GM12878 (cell line): Measurements from ENCODE around the gene GABBR1.

ENCODE experiments used
- ATF3 ChIP-seq: IDR thresholded peaks from 2 replicates; pipeline ENCODE4 v1.6.1; 2011; ENCODE audit warnings: low read depth, mild to moderate bottlenecking, low read length, moderate library complexity, borderline replicate concordance; ENCODE audit errors: extremely low read depth
- ATF7 ChIP-seq: fragments of 450-650 bp; IDR thresholded peaks from 2 replicates; pipeline ENCODE4 v1.6.1; 2016; ENCODE audit warnings: low read depth, mild to moderate bottlenecking
- CTCF ChIP-seq, 3 experiments: IDR thresholded peaks in 2 of 3; conservative IDR thresholded peaks in 1 of 3; 2 replicates each; pipeline ENCODE4 v1.5.1; 2011; ENCODE audit warnings: low read depth in 3 of 3, low read length in 3 of 3, mild to moderate bottlenecking in 3 of 3, control low read depth in 2 of 3, moderate library complexity in 2 of 3, inconsistent platforms in 1 of 3, mixed read lengths in 1 of 3; ENCODE audit not compliant: control insufficient read depth in 2 of 3, insufficient read depth in 1 of 3; ENCODE audit errors: extremely low read depth in 1 of 3
- EZH2 ChIP-seq: IDR thresholded peaks from 2 replicates; pipeline ENCODE4 v1.6.1; 2012; ENCODE audit warnings: low read depth, mild to moderate bottlenecking, control low read depth, inconsistent platforms, low read length, borderline replicate concordance; ENCODE audit not compliant: control insufficient read depth
- HCFC1 ChIP-seq: fragments of 150-350 bp; IDR thresholded peaks from 2 replicates; pipeline ENCODE4 v1.6.1; 2014; ENCODE audit warnings: low read length
- KAT2A ChIP-seq: conservative IDR thresholded peaks from 2 replicates; pipeline ENCODE4 v1.6.1; 2011; ENCODE audit warnings: low read depth, low read length; ENCODE audit not compliant: control insufficient read depth
- MXI1 ChIP-seq: fragments of 150-350 bp; IDR thresholded peaks from 2 replicates; pipeline ENCODE4 v1.6.1; 2011; ENCODE audit warnings: low read depth, mild to moderate bottlenecking, inconsistent platforms, low read length, improper control_type of control experiment
- POLR2AphosphoS5 ChIP-seq: IDR thresholded peaks from 2 replicates; pipeline ENCODE4 v1.6.1; 2011; ENCODE audit warnings: mild to moderate bottlenecking, low read length, inconsistent platforms
- RFX5 ChIP-seq: IDR thresholded peaks from 2 replicates; pipeline ENCODE4 v1.6.1; 2011; ENCODE audit warnings: low read depth, low read length, improper control_type of control experiment
- SUPT20H ChIP-seq: IDR thresholded peaks from 2 replicates; pipeline ENCODE4 v1.6.1; 2011; ENCODE audit warnings: low read depth, mild to moderate bottlenecking, low read length, moderate library complexity, borderline replicate concordance; ENCODE audit not compliant: control insufficient read depth
- ZBTB33 ChIP-seq: fragments of 450-650 bp; IDR thresholded peaks from 2 replicates; pipeline ENCODE4 v1.6.1; 2017; ENCODE audit warnings: mild to moderate bottlenecking
- TF ChIP-seq, protein P1 (sequence below): IDR thresholded peaks from 2 replicates; pipeline ENCODE4 v1.6.1; 2011; ENCODE audit warnings: low read depth, low read length, improper control_type of control experiment, borderline replicate concordance
- TF ChIP-seq, protein P2 (sequence below): IDR thresholded peaks from 2 replicates; pipeline ENCODE4 v1.6.1; 2012; ENCODE audit warnings: mild to moderate bottlenecking, low read depth, low read length
- TF ChIP-seq, protein P3 (sequence below): IDR thresholded peaks from 2 replicates; pipeline ENCODE4 v1.6.1; 2012; ENCODE audit warnings: low read length, inconsistent platforms

GRCh38 chr6:29561091-29561490, 71.9 kb downstream of the GABBR1 start:
- TF ChIP-seq HCFC1 (no peak), MXI1 (no peak), POLR2AphosphoS5 (no peak), SUPT20H (no peak), CTCF (IDR thresholded peaks at IDR 0.05 in 2 of 3, conservative IDR thresholded peaks at IDR 0.05 in 1 of 3; ENCODE audit: control insufficient read depth in 2 of 3, extremely low read depth in 1 of 3, insufficient read depth in 1 of 3, low read depth in 3 of 3, low read length in 3 of 3) (no peak), ATF7 (no peak), KAT2A (no peak), ZBTB33 (no peak), RFX5 (no peak), EZH2 (no peak), ATF3 (no peak)
- TF ChIP-seq, protein P1, sequence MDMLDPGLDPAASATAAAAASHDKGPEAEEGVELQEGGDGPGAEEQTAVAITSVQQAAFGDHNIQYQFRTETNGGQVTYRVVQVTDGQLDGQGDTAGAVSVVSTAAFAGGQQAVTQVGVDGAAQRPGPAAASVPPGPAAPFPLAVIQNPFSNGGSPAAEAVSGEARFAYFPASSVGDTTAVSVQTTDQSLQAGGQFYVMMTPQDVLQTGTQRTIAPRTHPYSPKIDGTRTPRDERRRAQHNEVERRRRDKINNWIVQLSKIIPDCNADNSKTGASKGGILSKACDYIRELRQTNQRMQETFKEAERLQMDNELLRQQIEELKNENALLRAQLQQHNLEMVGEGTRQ = no peak
- TF ChIP-seq, protein P2, sequence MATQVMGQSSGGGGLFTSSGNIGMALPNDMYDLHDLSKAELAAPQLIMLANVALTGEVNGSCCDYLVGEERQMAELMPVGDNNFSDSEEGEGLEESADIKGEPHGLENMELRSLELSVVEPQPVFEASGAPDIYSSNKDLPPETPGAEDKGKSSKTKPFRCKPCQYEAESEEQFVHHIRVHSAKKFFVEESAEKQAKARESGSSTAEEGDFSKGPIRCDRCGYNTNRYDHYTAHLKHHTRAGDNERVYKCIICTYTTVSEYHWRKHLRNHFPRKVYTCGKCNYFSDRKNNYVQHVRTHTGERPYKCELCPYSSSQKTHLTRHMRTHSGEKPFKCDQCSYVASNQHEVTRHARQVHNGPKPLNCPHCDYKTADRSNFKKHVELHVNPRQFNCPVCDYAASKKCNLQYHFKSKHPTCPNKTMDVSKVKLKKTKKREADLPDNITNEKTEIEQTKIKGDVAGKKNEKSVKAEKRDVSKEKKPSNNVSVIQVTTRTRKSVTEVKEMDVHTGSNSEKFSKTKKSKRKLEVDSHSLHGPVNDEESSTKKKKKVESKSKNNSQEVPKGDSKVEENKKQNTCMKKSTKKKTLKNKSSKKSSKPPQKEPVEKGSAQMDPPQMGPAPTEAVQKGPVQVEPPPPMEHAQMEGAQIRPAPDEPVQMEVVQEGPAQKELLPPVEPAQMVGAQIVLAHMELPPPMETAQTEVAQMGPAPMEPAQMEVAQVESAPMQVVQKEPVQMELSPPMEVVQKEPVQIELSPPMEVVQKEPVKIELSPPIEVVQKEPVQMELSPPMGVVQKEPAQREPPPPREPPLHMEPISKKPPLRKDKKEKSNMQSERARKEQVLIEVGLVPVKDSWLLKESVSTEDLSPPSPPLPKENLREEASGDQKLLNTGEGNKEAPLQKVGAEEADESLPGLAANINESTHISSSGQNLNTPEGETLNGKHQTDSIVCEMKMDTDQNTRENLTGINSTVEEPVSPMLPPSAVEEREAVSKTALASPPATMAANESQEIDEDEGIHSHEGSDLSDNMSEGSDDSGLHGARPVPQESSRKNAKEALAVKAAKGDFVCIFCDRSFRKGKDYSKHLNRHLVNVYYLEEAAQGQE = no peak
- TF ChIP-seq, protein P3, sequence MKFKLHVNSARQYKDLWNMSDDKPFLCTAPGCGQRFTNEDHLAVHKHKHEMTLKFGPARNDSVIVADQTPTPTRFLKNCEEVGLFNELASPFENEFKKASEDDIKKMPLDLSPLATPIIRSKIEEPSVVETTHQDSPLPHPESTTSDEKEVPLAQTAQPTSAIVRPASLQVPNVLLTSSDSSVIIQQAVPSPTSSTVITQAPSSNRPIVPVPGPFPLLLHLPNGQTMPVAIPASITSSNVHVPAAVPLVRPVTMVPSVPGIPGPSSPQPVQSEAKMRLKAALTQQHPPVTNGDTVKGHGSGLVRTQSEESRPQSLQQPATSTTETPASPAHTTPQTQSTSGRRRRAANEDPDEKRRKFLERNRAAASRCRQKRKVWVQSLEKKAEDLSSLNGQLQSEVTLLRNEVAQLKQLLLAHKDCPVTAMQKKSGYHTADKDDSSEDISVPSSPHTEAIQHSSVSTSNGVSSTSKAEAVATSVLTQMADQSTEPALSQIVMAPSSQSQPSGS = no peak
